Smooth muscle cell (in vitro differentiated cells): ENCODE data around the gene NANOS3. TPM values are rescaled to one million over a fixed set of nuclear protein-coding genes. Genes with fewer than 3 reads are reported as not detected.

Experiments used
- DNase-seq: peaks from one replicate; lab custom pipeline; 2025; ENCODE audit not compliant: unreplicated experiment; lab: John Stamatoyannopoulos, UW
- H2AFZ ChIP-seq: fragments of 200-600 bp; sonication (generic); 2 replicates; pipeline ENCODE4 v1.6.0; 2016; ENCODE audit warnings: antibody characterized with exemption, low read depth, mild to moderate bottlenecking
- H3F3A ChIP-seq: fragments of 200-600 bp; sonication (generic); 2 replicates; pipeline ENCODE4 v1.6.0; 2017; ENCODE audit warnings: antibody characterized with exemption, low read depth
- H3K27ac ChIP-seq: fragments of 200-600 bp; sonication (generic); 2 replicates; pipeline ENCODE4 v1.5.1; 2016; ENCODE audit warnings: low read depth, mild to moderate bottlenecking
- H3K27me3 ChIP-seq: fragments of 200-600 bp; sonication (generic); 2 replicates; pipeline ENCODE4 v1.6.1; 2016; ENCODE audit warnings: low read depth, mild to moderate bottlenecking
- H3K36me3 ChIP-seq: fragments of 200-600 bp; sonication (generic); 2 replicates; pipeline ENCODE4 v1.5.1; 2016; ENCODE audit warnings: low read depth
- H3K4me1 ChIP-seq: fragments of 200-600 bp; sonication (generic); 2 replicates; pipeline ENCODE4 v1.5.1; 2016; ENCODE audit warnings: low read depth
- H3K4me2 ChIP-seq: fragments of 200-600 bp; sonication (generic); 2 replicates; pipeline ENCODE4 v1.6.0; 2016; ENCODE audit warnings: mild to moderate bottlenecking
- H3K4me3 ChIP-seq: fragments of 200-600 bp; sonication (generic); 2 replicates; pipeline ENCODE4 v1.5.1; 2016; ENCODE audit warnings: mild to moderate bottlenecking
- H3K79me2 ChIP-seq: fragments of 200-600 bp; sonication (generic); 2 replicates; pipeline ENCODE4 v1.6.0; 2016; ENCODE audit warnings: low read depth, mild to moderate bottlenecking
- H3K9ac ChIP-seq: fragments of 200-600 bp; sonication (generic); 2 replicates; pipeline ENCODE4 v1.6.0; 2016; ENCODE audit warnings: low read depth
- H3K9me3 ChIP-seq: fragments of 200-600 bp; sonication (generic); replicated peaks from 2 replicates; pipeline ENCODE4 v1.5.1; 2016; ENCODE audit warnings: low read depth
- H4K20me1 ChIP-seq: fragments of 200-600 bp; sonication (generic); 2 replicates; pipeline ENCODE4 v1.6.0; 2016; ENCODE audit warnings: low read depth
- WGBS: methylation state at CpG from one replicate; pipeline ENCODE4 v1.1.7; 2016; ENCODE audit warnings: low lambda C conversion rate; 5-methylcytosine and 5-hydroxymethylcytosine counted together
- polyA plus RNA-seq: library from polyadenylated mRNA; unstranded; fragments of >200 nt; fragmentation: Nextera tagmentation; extraction: Ambion mirVana; gene quantifications from 2 replicates; pipeline ENCODE4 v1.2.1, GENCODE V29; 2016
- total RNA-seq: library from RNA; depleted of rRNA; stranded (reverse); fragments of >200 nt; gene quantifications from 2 replicates; pipeline ENCODE4 v1.2.3, GENCODE V29; 2014
- TF ChIP-seq, protein P1 (sequence below): fragments of 200-600 bp; sonication (generic); IDR thresholded peaks from 2 replicates; pipeline ENCODE4 v1.5.1; 2017; ENCODE audit warnings: borderline replicate concordance, mild to moderate bottlenecking, antibody characterized with exemption; ENCODE audit not compliant: insufficient read depth, poor library complexity, severe bottlenecking

The NANOS3 gene
- total and polyA plus RNA-seq, 2 experiments from 2014 or later: 2.7 TPM; not detected in 1

GRCh38 chr19:13894552-13894951 lies 17.6 kb downstream of the NANOS3 start:
- WGBS: 79% methylated on average over 5 of the region's 5 CpGs
- H3K4me1 ChIP-seq: no peaks in the 10 kb centered on the region
- DNase-seq: no peak
- no peaks in the 10 kb centered on the region for H3K79me2 ChIP-seq
- H3K27me3 ChIP-seq: no peaks in the 10 kb centered on the region
- H3K4me3 ChIP-seq: no peak overlapping the region
- no peaks in the 10 kb centered on the region for H4K20me1 ChIP-seq
- H3K9ac ChIP-seq: no peak overlapping the region
- H3F3A ChIP-seq: no peaks in the 10 kb centered on the region
- no peak overlapping the region for H3K27ac ChIP-seq
- H3K9me3 ChIP-seq: no peaks in the 10 kb centered on the region
- no peak overlapping the region for H3K4me2 ChIP-seq
- no peaks in the 10 kb centered on the region for H3K36me3 ChIP-seq
- H2AFZ ChIP-seq: no peak overlapping the region
- TF ChIP-seq, protein P1, sequence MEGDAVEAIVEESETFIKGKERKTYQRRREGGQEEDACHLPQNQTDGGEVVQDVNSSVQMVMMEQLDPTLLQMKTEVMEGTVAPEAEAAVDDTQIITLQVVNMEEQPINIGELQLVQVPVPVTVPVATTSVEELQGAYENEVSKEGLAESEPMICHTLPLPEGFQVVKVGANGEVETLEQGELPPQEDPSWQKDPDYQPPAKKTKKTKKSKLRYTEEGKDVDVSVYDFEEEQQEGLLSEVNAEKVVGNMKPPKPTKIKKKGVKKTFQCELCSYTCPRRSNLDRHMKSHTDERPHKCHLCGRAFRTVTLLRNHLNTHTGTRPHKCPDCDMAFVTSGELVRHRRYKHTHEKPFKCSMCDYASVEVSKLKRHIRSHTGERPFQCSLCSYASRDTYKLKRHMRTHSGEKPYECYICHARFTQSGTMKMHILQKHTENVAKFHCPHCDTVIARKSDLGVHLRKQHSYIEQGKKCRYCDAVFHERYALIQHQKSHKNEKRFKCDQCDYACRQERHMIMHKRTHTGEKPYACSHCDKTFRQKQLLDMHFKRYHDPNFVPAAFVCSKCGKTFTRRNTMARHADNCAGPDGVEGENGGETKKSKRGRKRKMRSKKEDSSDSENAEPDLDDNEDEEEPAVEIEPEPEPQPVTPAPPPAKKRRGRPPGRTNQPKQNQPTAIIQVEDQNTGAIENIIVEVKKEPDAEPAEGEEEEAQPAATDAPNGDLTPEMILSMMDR: no peak

GRCh38 chr19:13896227-13896626 lies 19.3 kb downstream of the NANOS3 start:
- DNase-seq: no peak
- H3K4me2 ChIP-seq: no peak overlapping the region
- no peak overlapping the region for H3K4me3 ChIP-seq
- H3K4me1 ChIP-seq: no peaks in the 10 kb centered on the region
- H2AFZ ChIP-seq: no peak overlapping the region
- no peaks in the 10 kb centered on the region for H3K36me3 ChIP-seq
- H3K27ac ChIP-seq: no peak overlapping the region
- no peaks in the 10 kb centered on the region for H3K9me3 ChIP-seq
- H4K20me1 ChIP-seq: no peaks in the 10 kb centered on the region
- WGBS: 96% methylated on average over 2 of the region's 2 CpGs
- H3K9ac ChIP-seq: no peak overlapping the region
- H3K27me3 ChIP-seq: no peaks in the 10 kb centered on the region
- no peaks in the 10 kb centered on the region for H3K79me2 ChIP-seq
- no peaks in the 10 kb centered on the region for H3F3A ChIP-seq
- TF ChIP-seq, protein P1: no peak

GRCh38 chr19:13899393-13899792 lies 22.5 kb downstream of the NANOS3 start:
- Histone ChIP-seq H3K4me1 (no peaks in the 10 kb centered on the region), H3K36me3 (no peaks in the 10 kb centered on the region), H3K4me2 (no peak overlapping the region), H3K9ac (no peak overlapping the region), H3K9me3 (no peaks in the 10 kb centered on the region), H3K79me2 (no peaks in the 10 kb centered on the region), H3F3A (no peaks in the 10 kb centered on the region), H3K27ac (no peak overlapping the region), H2AFZ (no peak overlapping the region), H3K4me3 (no peak overlapping the region), H4K20me1 (no peaks in the 10 kb centered on the region), H3K27me3 (no peaks in the 10 kb centered on the region)
- TF ChIP-seq, protein P1: no peak
- no peak for DNase-seq
- 87% methylated on average over 10 of the region's 10 CpGs for WGBS

DNA sequence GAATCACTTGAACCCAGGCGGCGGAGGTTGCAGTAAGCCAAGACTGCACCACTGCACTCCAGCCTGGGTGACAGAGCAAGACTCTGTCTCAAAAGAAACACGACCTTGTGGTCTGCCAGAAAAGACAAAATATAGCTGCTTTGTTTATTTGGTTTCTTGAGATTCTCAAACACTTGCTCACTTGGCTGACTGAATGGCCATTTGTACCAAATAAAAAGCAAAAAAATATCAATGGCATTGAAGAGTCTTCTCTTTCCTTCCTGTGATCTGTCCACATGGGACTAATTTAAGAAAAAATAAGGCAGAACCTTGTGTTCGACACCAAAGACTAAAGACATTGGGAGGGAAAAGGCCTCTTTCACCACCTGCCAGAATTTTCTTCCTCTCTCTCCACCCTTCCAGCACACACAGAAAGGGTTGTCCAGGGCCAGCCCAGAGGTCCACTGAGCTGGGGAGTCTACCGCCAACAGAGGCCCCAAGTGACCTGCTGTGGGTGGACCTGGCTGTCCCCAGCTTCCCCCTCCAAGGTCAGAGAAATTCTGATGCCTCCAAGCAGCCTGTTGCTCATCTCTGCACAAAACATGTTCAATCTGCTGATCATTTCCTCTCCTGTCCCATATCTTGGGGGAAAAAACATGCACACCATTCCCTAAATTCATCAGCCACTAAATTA lies 23.1 kb downstream of the NANOS3 start:
- TF ChIP-seq, protein P1: no peak
- no peaks in the 10 kb centered on the region for H3K79me2 ChIP-seq

More for the DNA sequence above, 23.1 kb downstream of the NANOS3 start:
- Histone ChIP-seq H3K9ac (no peak overlapping the region), H4K20me1 (no peaks in the 10 kb centered on the region), H3K9me3 (no peaks in the 10 kb centered on the region), H3K4me1 (no peaks in the 10 kb centered on the region), H3K4me2 (no peak overlapping the region), H3F3A (no peaks in the 10 kb centered on the region), H3K27me3 (no peaks in the 10 kb centered on the region), H2AFZ (no peak overlapping the region), H3K4me3 (no peak overlapping the region), H3K36me3 (no peaks in the 10 kb centered on the region), H3K27ac (no peak overlapping the region)
- DNase-seq: no peak
- WGBS: 87% methylated on average over 5 of the region's 5 CpGs
